ENCODE measurements around the gene DSC1. TPM values are rescaled to one million over a fixed set of nuclear protein-coding genes. Genes with fewer than 3 reads are reported as not detected.
"Not testable (repeated sequence)": the region's sequence is repeated elsewhere in the genome, so short reads cannot be mapped to it uniquely, and the experiment has no call there.

The DSC1 gene
- total RNA-seq, 8 experiments from 2014 or later: 0.05 to 1.3 (median 0.90) TPM; not detected in 2

DNA sequence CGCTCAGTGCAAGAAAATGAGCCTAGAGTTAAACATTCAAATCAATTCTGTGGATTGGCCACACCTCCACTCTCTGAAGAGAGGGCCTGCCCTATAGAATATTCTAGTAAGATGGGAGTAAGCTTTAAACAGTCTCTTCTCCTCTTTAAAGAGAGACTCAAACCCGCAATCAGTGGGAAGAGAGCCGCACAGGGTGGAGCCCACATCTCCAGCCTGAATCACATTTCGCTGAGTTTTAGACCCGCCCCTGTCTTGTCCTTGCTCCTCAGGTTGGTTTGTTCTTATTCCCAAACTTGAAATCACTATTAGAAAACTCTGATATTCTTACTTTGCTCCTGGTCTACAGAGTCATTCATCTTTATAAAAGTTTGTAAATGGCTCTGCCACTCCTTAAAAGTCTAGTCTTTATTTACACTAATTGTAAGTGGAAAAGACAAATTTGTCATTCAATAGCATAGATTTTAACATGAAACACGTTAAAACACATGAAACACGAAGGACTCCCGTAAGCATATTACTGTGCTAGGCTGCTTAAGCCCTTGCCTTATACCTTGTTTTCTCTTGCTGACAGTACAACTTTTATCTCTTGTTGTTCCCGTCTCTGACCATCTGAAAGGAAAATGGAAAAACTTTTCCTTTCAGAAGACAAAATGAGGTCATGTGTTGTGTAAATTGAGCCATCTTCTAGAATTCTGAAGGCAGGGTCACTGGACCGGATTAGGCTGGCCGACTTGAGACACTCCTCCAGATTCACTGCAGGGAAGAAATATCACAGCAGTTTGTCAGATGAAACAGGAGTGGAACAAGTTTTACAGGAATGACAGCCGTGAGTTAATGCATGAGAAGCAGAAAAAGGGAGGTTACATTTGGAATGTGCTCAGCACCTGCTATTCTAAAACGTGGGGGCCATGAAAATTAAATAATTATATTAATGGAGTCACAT is 5.6 kb downstream of the DSC1 start:
- ATAC-seq (replicated peaks in 6 of 8): peak in 6 of 8 experiments; percentile 36 to 94 (median 79)

DNA sequence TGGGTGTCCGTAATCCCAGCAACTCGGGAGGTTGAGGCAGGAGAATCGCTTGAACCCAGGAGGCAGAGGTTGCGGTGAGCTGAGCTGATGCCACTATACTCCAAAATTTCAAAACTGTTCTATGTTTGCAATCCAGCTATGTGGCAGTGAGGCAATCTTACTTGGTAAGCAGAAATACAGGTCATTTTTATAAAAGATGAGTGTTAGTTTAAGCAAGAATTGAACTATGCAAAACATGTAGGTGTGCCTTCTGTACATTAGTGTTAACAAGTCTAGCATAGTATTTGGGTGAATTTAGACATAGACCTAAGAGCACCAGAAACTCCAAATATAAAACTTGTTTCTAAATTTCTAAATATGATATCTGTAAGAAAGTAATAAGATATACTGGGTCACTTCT is 7.2 kb downstream of the DSC1 start:
- in situ Hi-C loops (cut with MboI; ENCODE audit: low pct_unique_long_range_greater_than_20kb in 2 of 9, low sequenced_read_pairs in 9 of 9, unreplicated experiment in 9 of 9): no loop called here

More for the DNA sequence above, 5.6 kb downstream of the DSC1 start:
- H3K4me1 ChIP-seq (replicated peaks in 1 of 2): peaks cover 4 to 11% of the 10 kb centered on the region in 2 donors
- H3K4me3 ChIP-seq: no peak overlapping the region
- WGBS, 10 experiments: 11 to 79% (median 63%) methylated on average over 5 to 13 of the region's 13 CpGs
- H3K27ac ChIP-seq: no peak overlapping the region
- in situ Hi-C loops (cut with MboI; ENCODE audit: low pct_unique_long_range_greater_than_20kb in 2 of 9, low sequenced_read_pairs in 9 of 9, unreplicated experiment in 9 of 9): no loop called here

DNA sequence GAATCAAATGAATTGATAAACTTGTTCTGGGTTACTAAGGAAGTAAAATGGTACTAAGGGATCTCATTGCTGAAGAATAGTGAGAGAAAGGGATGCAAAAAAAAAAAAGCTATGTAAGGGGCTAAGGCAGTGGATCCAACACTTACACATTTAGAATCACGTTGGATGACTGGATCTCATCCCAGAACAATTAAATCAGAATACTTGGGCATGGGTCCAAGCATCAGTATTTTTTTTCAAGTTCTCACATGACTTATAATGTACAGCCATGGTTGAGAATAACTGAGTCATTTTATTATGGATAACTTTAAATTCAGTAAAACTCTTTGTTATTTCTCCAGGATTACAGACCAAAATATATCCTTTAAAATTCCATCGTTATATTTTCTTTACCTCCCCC is 8.5 kb downstream of the DSC1 start:
- no peak overlapping the region for H3K27ac ChIP-seq
- in situ Hi-C loops (cut with MboI; ENCODE audit: low pct_unique_long_range_greater_than_20kb in 2 of 9, low sequenced_read_pairs in 9 of 9, unreplicated experiment in 9 of 9): no loop called here

More for the DNA sequence above, 7.2 kb downstream of the DSC1 start:
- no peak for ATAC-seq (replicated peaks in 6 of 8)
- Histone ChIP-seq H3K27ac (no peak overlapping the region), H3K4me3 (no peak overlapping the region), H3K4me1 (replicated peaks in 1 of 2) (peaks cover 4 to 11% of the 10 kb centered on the region in 2 donors)
- WGBS, 10 experiments: 0 to 86% (median 49%) methylated on average over 1 to 4 of the region's 4 CpGs; no CpG with 5 or more reads in 4 of the 10 experiments

DNA sequence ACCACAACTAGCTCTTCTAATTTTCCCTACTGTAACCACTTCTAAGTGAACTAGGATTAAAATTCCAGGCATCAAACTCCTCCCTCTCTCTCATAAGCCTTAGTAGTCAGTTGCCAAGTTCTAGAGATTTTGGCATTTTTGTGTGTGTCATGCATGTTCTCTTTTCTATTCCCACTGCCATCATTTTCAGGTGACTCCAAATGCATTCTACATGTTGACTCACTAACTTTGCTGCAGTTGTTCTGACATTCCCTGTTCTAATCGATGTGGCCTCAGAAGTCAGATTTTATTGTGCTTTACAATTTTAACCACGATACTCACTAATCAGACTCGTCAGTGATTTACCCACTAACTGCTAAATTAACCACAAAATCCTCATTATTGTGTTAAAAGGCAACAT is 13.3 kb downstream of the DSC1 start:
- no peak overlapping the region for H3K27ac ChIP-seq
- in situ Hi-C loops (cut with MboI; ENCODE audit: low pct_unique_long_range_greater_than_20kb in 2 of 9, low sequenced_read_pairs in 9 of 9, unreplicated experiment in 9 of 9): no loop called here
- ATAC-seq (replicated peaks in 6 of 8): no peak
- no peak overlapping the region for H3K4me3 ChIP-seq
- peaks cover 6 to 15% of the 10 kb centered on the region in 2 donors for H3K4me1 ChIP-seq (replicated peaks in 1 of 2)
- WGBS, 10 experiments: 0 to 96% (median 61%) methylated on average over 2 to 3 of the region's 3 CpGs; no CpG with 5 or more reads in 1 of the 10 experiments

More for the DNA sequence above, 8.5 kb downstream of the DSC1 start:
- WGBS, 10 experiments: 29 to 95% (median 81%) methylated on average over 2 of the region's 2 CpGs; no CpG with 5 or more reads in 1 of the 10 experiments
- peaks cover 4 to 12% of the 10 kb centered on the region in 2 donors for H3K4me1 ChIP-seq (replicated peaks in 1 of 2)
- ATAC-seq (replicated peaks in 6 of 8): no peak
- no peak overlapping the region for H3K4me3 ChIP-seq

DNA sequence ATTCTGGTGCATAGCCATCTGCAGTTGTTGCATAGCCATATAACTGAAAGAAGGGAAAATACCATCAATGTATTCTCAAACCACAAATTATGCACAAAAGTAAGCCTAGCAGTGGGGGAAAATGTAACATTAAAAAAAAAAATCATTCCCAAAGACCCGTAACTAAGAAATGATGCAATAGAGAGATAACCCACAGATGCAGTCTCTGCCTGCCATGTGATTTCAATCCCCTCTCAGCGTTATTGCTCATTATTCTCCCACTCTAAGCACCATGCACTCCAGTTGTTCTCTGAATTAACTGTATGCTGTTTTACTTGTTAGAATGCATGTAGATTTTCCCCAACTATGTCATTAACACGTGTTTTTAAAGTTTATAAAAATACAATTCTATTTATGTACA is 14.1 kb downstream of the DSC1 start:
- H3K27ac ChIP-seq: peak overlapping the region in 1 of 2 donors; percentile 9
- in situ Hi-C loops (cut with MboI; ENCODE audit: low pct_unique_long_range_greater_than_20kb in 2 of 9, low sequenced_read_pairs in 9 of 9, unreplicated experiment in 9 of 9): no loop called here
- H3K4me1 ChIP-seq (replicated peaks in 1 of 2): peaks cover 6 to 15% of the 10 kb centered on the region in 2 donors
- 0 to 82% (median 28%) methylated on average over 1 to 3 of the region's 3 CpGs for WGBS, 10 experiments
- peak in 5 of 8 experiments; percentile 67 to 98 (median 82) for ATAC-seq (replicated peaks in 6 of 8)
- H3K4me3 ChIP-seq: peak overlapping the region in 2 of 5 donors; percentile 12 to 17

DNA sequence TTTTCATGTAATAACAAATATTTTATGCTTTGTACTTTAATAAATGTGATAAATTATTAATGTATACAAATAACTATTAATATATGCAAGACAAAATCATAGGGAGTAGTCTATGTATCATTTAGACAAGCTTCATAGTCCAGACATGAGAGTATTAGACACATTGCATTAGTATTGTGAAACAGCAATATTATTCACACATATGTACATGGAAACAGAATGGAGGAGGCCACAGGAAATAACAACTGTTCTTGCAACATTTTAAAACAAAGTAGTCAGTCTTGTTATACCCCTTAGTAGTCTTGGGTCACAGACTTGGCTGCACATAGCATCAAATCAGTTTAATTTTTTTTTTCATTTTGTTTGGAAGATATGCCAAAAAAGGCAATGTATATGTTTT is 15.8 kb downstream of the DSC1 start:
- in situ Hi-C loops (cut with MboI; ENCODE audit: low pct_unique_long_range_greater_than_20kb in 2 of 9, low sequenced_read_pairs in 9 of 9, unreplicated experiment in 9 of 9): no loop called here
- no peak for ATAC-seq (replicated peaks in 6 of 8)

DNA sequence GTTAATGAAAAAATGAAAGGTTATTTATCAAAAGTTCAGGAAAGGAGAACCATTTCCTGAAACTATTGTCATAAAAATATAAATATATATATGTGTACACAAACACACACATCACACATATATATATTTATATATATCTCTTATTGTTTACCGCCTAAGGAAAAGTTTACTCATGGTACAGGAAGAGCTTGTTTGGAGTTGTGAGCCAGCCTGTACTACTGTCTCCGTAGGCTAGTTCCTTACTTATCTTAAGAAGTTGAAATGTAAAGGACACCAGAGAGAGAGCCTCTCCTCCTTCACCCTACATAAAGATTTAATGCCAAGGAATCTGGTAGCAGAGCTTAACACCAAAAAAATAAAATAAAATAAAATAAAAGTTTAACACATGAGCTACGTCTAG is 19.6 kb downstream of the DSC1 start:
- H3K4me1 ChIP-seq (replicated peaks in 1 of 2): peaks cover 0 to 2% of the 10 kb centered on the region in 2 donors
- in situ Hi-C loops (cut with MboI; ENCODE audit: low pct_unique_long_range_greater_than_20kb in 2 of 9, low sequenced_read_pairs in 9 of 9, unreplicated experiment in 9 of 9): no loop called here
- WGBS, 10 experiments: 18 to 95% (median 89%) methylated on average over 2 to 3 of the region's 3 CpGs; no CpG with 5 or more reads in 1 of the 10 experiments
- H3K27ac ChIP-seq: no peak overlapping the region
- H3K4me3 ChIP-seq: no peak overlapping the region
- ATAC-seq (replicated peaks in 6 of 8): no peak

More for the DNA sequence above, 15.8 kb downstream of the DSC1 start:
- no peak overlapping the region for H3K4me3 ChIP-seq
- no peak overlapping the region for H3K27ac ChIP-seq
- peaks cover 6 to 15% of the 10 kb centered on the region in 2 donors for H3K4me1 ChIP-seq (replicated peaks in 1 of 2)

DNA sequence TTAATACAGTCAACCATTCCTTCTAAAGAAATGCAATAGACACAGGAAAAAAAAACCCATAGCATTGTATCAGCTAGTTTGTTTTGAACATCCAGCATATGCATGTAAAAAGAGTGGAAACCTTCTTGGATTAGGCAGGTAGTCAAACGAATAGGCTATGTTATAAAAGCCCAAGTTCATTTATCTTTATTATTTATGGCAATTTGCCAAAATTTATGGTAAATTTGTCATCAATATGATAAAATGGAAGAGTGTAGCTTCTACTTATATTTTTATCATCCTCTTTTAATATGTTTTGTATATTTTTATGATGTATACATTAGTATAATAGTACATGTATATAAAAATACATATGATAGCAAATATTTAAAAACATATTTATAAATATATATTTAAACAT is 23.9 kb downstream of the DSC1 start:
- Histone ChIP-seq H3K27ac (no peak overlapping the region), H3K4me3 (no peak overlapping the region), H3K4me1 (replicated peaks in 1 of 2) (no peaks in the 10 kb centered on the region)
- WGBS, 10 experiments: 0 to 100% (median 78%) methylated on average over 1 of the region's 1 CpG; no CpG with 5 or more reads in 1 of the 10 experiments
- no peak for ATAC-seq (replicated peaks in 6 of 8)
- in situ Hi-C loops (cut with MboI; ENCODE audit: low pct_unique_long_range_greater_than_20kb in 2 of 9, low sequenced_read_pairs in 9 of 9, unreplicated experiment in 9 of 9): no loop called here

DNA sequence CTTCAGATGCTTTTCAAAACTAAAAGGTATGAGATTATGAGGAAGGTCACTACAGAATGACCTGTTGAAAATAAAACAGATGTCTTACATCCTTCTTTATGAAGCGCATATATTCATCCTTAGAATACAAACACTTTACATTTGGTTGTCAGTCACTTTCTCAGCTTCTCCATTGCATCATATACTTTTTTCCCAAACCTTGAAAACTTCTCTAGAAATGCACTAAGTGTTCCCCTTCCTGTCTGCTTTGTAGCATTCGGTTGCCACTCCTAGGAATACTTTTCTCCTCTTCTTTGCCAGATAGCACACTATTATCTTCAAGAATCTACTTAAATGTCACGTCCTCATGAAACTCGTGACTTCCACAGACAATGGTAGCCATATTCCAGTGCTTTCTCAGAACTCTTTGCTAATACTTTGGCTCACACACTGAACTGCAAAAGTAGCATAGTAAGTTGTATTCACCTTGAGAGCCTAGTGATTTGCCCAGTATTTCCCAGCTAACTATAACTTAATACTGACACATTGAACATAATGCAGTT is 27.6 kb downstream of the DSC1 start:
- WGBS, 10 experiments: 10 to 92% (median 56%) methylated on average over 1 to 4 of the region's 4 CpGs; no CpG with 5 or more reads in 2 of the 10 experiments
- no peak overlapping the region for H3K4me3 ChIP-seq
- no peak for ATAC-seq (replicated peaks in 6 of 8)
- no peak overlapping the region for H3K27ac ChIP-seq
- in situ Hi-C loops (cut with MboI; ENCODE audit: low pct_unique_long_range_greater_than_20kb in 2 of 9, low sequenced_read_pairs in 9 of 9, unreplicated experiment in 9 of 9): no loop called here
- H3K4me1 ChIP-seq (replicated peaks in 1 of 2): no peaks in the 10 kb centered on the region

DNA sequence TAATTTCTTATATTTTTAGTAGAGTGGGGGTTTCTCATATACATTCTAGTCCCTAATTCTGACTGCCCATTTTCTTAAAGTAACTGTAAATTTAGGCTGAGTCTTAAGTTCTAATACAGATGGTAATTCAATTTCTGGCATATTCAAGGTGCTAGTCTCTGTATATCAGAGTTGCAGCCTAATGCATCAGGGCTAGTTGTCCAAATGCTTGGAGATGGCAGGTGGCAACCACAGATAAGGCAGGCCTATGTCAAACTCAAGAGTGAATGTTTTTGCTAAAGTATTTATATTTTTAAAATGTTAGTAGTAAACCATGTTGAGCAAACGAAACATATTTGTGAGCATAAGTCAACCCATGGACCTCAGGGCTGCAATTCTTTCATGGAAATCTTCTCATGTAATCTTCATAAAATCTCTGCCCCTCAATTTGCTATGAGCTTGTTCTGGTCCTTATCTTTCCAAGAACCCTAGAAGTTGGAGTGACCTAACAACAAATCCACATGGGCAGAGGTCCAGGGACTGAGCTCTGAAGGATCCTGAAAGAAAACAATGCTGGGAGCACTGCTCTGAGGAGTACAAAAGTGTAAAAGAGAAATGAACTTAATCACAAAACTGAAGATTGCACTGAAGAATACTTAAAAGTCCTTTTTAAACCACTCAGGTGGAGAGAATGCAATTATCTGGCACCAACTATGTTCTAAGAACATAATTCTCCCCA is 33.1 kb downstream of the DSC1 start:
- WGBS, 10 experiments: 0 to 100% (median 75%) methylated on average over 1 of the region's 1 CpG; no CpG with 5 or more reads in 2 of the 10 experiments
- in situ Hi-C loops (cut with MboI; ENCODE audit: low pct_unique_long_range_greater_than_20kb in 2 of 9, low sequenced_read_pairs in 9 of 9, unreplicated experiment in 9 of 9): no loop called here

DNA sequence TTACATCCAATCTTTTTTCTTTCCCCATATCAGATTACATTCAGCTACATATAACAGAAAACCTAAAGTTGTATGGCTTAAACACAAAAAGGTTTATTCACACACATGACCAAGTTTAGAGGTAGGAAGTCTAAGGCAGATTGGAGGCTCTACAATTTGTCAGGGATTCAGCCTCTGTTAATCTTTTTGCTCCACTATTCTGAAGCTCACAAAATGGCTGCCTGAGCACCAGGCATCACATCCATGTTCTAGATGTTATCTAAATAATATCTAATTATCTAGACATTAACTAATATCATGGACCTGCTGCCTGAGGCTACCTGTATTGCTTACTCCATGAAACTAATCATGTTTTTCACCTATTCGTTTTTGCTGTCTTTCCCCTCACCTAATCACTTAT is 36.8 kb downstream of the DSC1 start:
- no peak for ATAC-seq (replicated peaks in 6 of 8)
- Histone ChIP-seq H3K4me1 (replicated peaks in 1 of 2) (no peaks in the 10 kb centered on the region), H3K27ac (no peak overlapping the region), H3K4me3 (no peak overlapping the region)
- WGBS, 10 experiments: 0 to 100% (median 0%) methylated on average over 1 of the region's 1 CpG; no CpG with 5 or more reads in 4 of the 10 experiments
- in situ Hi-C loops (cut with MboI; ENCODE audit: low pct_unique_long_range_greater_than_20kb in 2 of 9, low sequenced_read_pairs in 9 of 9, unreplicated experiment in 9 of 9): no loop called here

More for the DNA sequence above, 33.1 kb downstream of the DSC1 start:
- Histone ChIP-seq H3K4me1 (replicated peaks in 1 of 2) (no peaks in the 10 kb centered on the region), H3K27ac (no peak overlapping the region), H3K4me3 (no peak overlapping the region)
- ATAC-seq (replicated peaks in 6 of 8): no peak

DNA sequence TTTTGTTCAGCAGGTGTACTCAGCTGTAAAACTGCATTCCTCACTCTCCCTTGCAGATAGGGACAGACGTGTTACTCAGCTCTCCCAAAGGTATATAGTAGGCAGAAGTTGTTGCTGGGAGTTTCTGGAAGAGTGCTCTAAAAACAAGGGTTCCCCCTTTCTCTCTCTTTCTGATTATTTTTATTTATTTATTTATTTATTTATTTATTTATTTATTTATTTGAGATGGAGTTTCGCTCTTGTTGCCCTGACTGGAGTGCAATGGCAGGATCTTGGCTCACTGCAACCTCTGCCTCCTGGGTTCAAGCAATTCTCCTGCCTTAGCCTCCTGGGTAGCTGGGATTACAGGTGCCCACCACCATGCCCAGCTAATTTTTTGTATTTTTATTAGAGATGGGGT is 39.5 kb downstream of the DSC1 start:
- 0 to 100% (median 60%) methylated on average over 1 to 2 of the region's 2 CpGs; no CpG with 5 or more reads in 3 of the 10 experiments for WGBS, 10 experiments
- H3K27ac ChIP-seq; in situ Hi-C loops (cut with MboI; ENCODE audit: low pct_unique_long_range_greater_than_20kb in 2 of 9, low sequenced_read_pairs in 9 of 9, unreplicated experiment in 9 of 9); H3K4me3 ChIP-seq; ATAC-seq (replicated peaks in 6 of 8); H3K4me1 ChIP-seq (replicated peaks in 1 of 2): not testable (repeated sequence)

DNA sequence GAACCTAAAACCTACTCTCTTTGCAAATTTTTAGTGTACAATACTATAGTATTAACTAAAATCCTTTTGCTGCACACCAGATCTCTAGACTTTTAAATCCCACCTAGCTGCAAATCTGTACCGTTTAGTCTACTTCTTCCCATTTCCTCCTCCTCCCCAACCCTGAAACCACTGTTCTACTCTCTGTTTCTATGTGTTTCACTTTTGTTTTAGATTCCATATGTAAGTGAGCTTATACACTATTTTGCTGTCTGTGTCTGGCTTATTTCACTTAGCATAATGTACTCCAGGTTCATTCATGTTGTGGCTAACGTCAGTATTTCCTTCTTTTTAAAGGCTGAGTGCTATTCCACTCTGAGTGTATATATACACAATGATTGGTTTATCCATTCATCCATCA is 42.1 kb downstream of the DSC1 start:
- WGBS, 10 experiments: 0 to 100% (median 40%) methylated on average over 1 to 2 of the region's 2 CpGs; no CpG with 5 or more reads in 2 of the 10 experiments
- no peak for ATAC-seq (replicated peaks in 6 of 8)
- in situ Hi-C loops (cut with MboI; ENCODE audit: low pct_unique_long_range_greater_than_20kb in 2 of 9, low sequenced_read_pairs in 9 of 9, unreplicated experiment in 9 of 9): no loop called here
- Histone ChIP-seq H3K4me3 (no peak overlapping the region), H3K4me1 (replicated peaks in 1 of 2) (no peaks in the 10 kb centered on the region), H3K27ac (no peak overlapping the region)

All from motor neuron (in vitro differentiated cells).